A549 (cell line): Measurements from ENCODE around the gene HOXC13. TPM values are rescaled to one million over a fixed set of nuclear protein-coding genes. Genes with fewer than 3 reads are reported as not detected.

Experiments used
- ATAC-seq, 2 experiments: fragments of 200-7000 bp in 1 of 2; fragments of >200 bp in 1 of 2; cut with Nextera tagmentation in 1 of 2; cut with Tn5 transposase in 1 of 2; 3 replicates each; pipeline versions ENCODE4 v1.8.0 to v1.9.1; 2018 to 2020; ENCODE audit warnings: mild to moderate bottlenecking in 1 of 2, moderate library complexity in 1 of 2
- CTCF ChIA-PET: fragments of 300-600 bp; sonication (Branson Sonifier 250); formaldehyde crosslinking; extraction: SDS; loops from one replicate; lab custom pipeline; 2021; ENCODE audit warnings: antibody characterized with exemption, inconsistent platforms; lab: Yijun Ruan, JAX
- POLR2A ChIA-PET: fragments of 350-600 bp; formaldehyde crosslinking; extraction: SDS; loops from one replicate; lab custom pipeline; 2021; ENCODE audit warnings: antibody characterized with exemption, inconsistent platforms; lab: Yijun Ruan, JAX
- DNase-seq, 2 experiments: peaks; one replicate each; pipeline versions ENCODE4 v3.0.0 to v3.0.0-alpha.2; 2011 to 2016; ENCODE audit warnings: low read depth in 1 of 2, low spot score in 1 of 2
- FAIRE-seq: peaks from 2 replicates; lab custom pipeline; 2011; peaks lifted over from hg19 to GRCh38; lab: Jason Lieb, UNC
- H3K27ac ChIP-seq, 2 experiments: fragments of >200 bp; sonication (Bioruptor Twin); formaldehyde crosslinking; 3 replicates each; pipeline ENCODE4 v1.5.1; 2016 to 2017
- H3K4me1 ChIP-seq: fragments of >200 bp; sonication (Bioruptor Twin); formaldehyde crosslinking; 3 replicates; pipeline ENCODE4 v1.6.1; 2016
- H3K4me2 ChIP-seq: fragments of >200 bp; sonication (Bioruptor Twin); formaldehyde crosslinking; 3 replicates; pipeline ENCODE4 v1.6.1; 2016
- H3K4me3 ChIP-seq: fragments of >200 bp; sonication (Bioruptor Twin); formaldehyde crosslinking; 3 replicates; pipeline ENCODE4 v1.5.1; 2016
- H3K9me3 ChIP-seq: fragments of >200 bp; sonication (Bioruptor Twin); formaldehyde crosslinking; 3 replicates; pipeline ENCODE4 v1.6.1; 2016
- BHLHE40 ChIP-seq: IDR thresholded peaks from 2 replicates; pipeline ENCODE4 v1.6.1; 2012; ENCODE audit warnings: low read depth, low read length, inconsistent platforms
- CTCF ChIP-seq: fragments of >200 bp; sonication (Bioruptor Twin); formaldehyde crosslinking; IDR thresholded peaks from 3 replicates; pipeline ENCODE4 v1.5.1; 2016
- E2F6 ChIP-seq: IDR thresholded peaks from 2 replicates; pipeline ENCODE4 v1.6.1; 2012; ENCODE audit warnings: low read depth, borderline replicate concordance
- HDAC2 ChIP-seq: fragments of 200-600 bp; sonication (generic); IDR thresholded peaks from 2 replicates; pipeline ENCODE4 v1.6.1; 2016
- HOXA7 ChIP-seq: fragments of 250-450 bp; sonication (Bioruptor Pico); IDR thresholded peaks from 2 replicates; pipeline ENCODE4 v1.5.0; 2020; ENCODE audit warnings: mild to moderate bottlenecking, moderate library complexity
- JUNB ChIP-seq: fragments of >200 bp; sonication (Bioruptor Twin); formaldehyde crosslinking; IDR thresholded peaks from 2 replicates; pipeline ENCODE4 v1.6.1; 2016
- KDM1A ChIP-seq: fragments of 200-600 bp; sonication (generic); IDR thresholded peaks from 2 replicates; pipeline ENCODE4 v1.6.1; 2016; ENCODE audit warnings: low read depth, mild to moderate bottlenecking
- MAFK ChIP-seq: fragments of 450-650 bp; IDR thresholded peaks from 2 replicates; pipeline ENCODE4 v1.6.1; 2014; ENCODE audit not compliant: partially characterized antibody
- MAX ChIP-seq: IDR thresholded peaks from 2 replicates; pipeline ENCODE4 v1.6.1; 2012
- PBX3 ChIP-seq: IDR thresholded peaks from 2 replicates; pipeline ENCODE4 v1.6.1; 2012
- REST ChIP-seq: fragments of 200-600 bp; sonication (generic); IDR thresholded peaks from 2 replicates; pipeline ENCODE4 v1.6.1; 2016; ENCODE audit warnings: antibody characterized with exemption, mild to moderate bottlenecking, moderate library complexity
- RNF2 ChIP-seq: fragments of 200-600 bp; sonication (generic); IDR thresholded peaks from 2 replicates; pipeline ENCODE4 v1.6.1; 2016; ENCODE audit warnings: low read depth, mild to moderate bottlenecking, antibody characterized with exemption, moderate library complexity, borderline replicate concordance
- TFCP2L1 ChIP-seq: fragments of 250-450 bp; sonication (Bioruptor Pico); IDR thresholded peaks from 2 replicates; pipeline ENCODE4 v1.5.0; 2021; ENCODE audit warnings: mild to moderate bottlenecking
- ZC3H11A ChIP-seq: fragments of 450-650 bp; IDR thresholded peaks from 2 replicates; pipeline ENCODE4 v1.6.1; 2014; ENCODE audit warnings: antibody characterized with exemption, mild to moderate bottlenecking
- ZSCAN20 ChIP-seq: fragments of 250-450 bp; sonication (Bioruptor Pico); IDR thresholded peaks from 2 replicates; pipeline ENCODE4 v1.8.0; 2022; ENCODE audit warnings: mild to moderate bottlenecking, moderate library complexity
- WGBS: methylation state at CpG from one replicate; pipeline ENCODE4 v1.1.6; 2017; ENCODE audit errors: missing lambda C conversion rate; 5-methylcytosine and 5-hydroxymethylcytosine counted together
- polyA plus RNA-seq, 4 experiments: library from polyadenylated mRNA; depleted of rRNA in 3 of 4; stranded (reverse); fragments of >200 nt; fragmentation: RNase III in 1 of 4; extraction: RNeasy Plus Mini Kit Qiagen cat#74134 plus additional on column Dnase treatment in 1 of 4; gene quantifications; 2 replicates in 3 of 4; 3 replicates in 1 of 4; pipeline ENCODE4 v1.2.3, GENCODE V29; 2011 to 2017

The HOXC13 gene
- polyA plus RNA-seq, 2 of the 4 experiments (the other 2 are of a cell fraction), result 3.9 to 6.5 TPM

- TF ChIP-seq BHLHE40 (no peak), CTCF (no peak), HOXA7 (no peak)
- TF ChIP-seq, all 56 proteins: peak for 0
Observed at GRCh38 chr12:53941750-53942149, 3.1 kb downstream of the HOXC13 start (continued).

GRCh38 chr12:53942467-53942997, 3.9 kb downstream of the HOXC13 start:
- ChIA-PET CTCF (interaction anchor here (0.6 to 1.3 kb wide), 9 partner anchors 11 to 185 kb away, joined by 3 to 5 read pairs (median 3); partner anchors contain the start of gene HOXC10), POLR2A (interaction anchor here (0.5 kb wide), 1 partner anchor 392 kb away, joined by 8 read pairs; no protein-coding TSS in a partner anchor)
- Histone ChIP-seq H3K4me2 (peak overlapping the region; percentile 87; the same call in 1 of the 3 replicates), H3K27ac (no peak overlapping the region), H3K9me3 (no peaks in the 10 kb centered on the region), H3K4me1 (peaks cover 20% of the 10 kb centered on the region; the same call in 2 of the 3 replicates), H3K4me3 (no peak overlapping the region)
- no peak for FAIRE-seq
- no peak for ATAC-seq
- WGBS, result 82% methylated on average over 2 of the region's 2 CpGs
- no peak for DNase-seq
- TF ChIP-seq RNF2 (no peak), ZC3H11A (no peak), HDAC2 (no peak), KDM1A (no peak)

GRCh38 chr12:53944209-53944608, 5.6 kb downstream of the HOXC13 start:
- Histone ChIP-seq H3K27ac (no peak overlapping the region), H3K4me3 (no peak overlapping the region), H3K9me3 (no peaks in the 10 kb centered on the region), H3K4me2 (no peak overlapping the region), H3K4me1 (peaks cover 27% of the 10 kb centered on the region)
- ATAC-seq (no peak), DNase-seq (no peak), FAIRE-seq (no peak)
- WGBS, result 91% methylated on average over 4 of the region's 4 CpGs
- CTCF ChIA-PET, result interaction anchor here (0.8 kb wide), 1 partner anchor 174 kb away, joined by 3 read pairs; no protein-coding TSS in a partner anchor
- TF ChIP-seq MAFK (no peak), MAX (no peak), HOXA7 (no peak), E2F6 (no peak), TFCP2L1 (no peak), ZSCAN20 (CRISPR knock-in tag) (no peak), ZC3H11A (no peak), PBX3 (no peak), JUNB (no peak), REST (no peak)
- POLR2A ChIA-PET, result no interaction called here
